Forelimb muscle (tissue), 1 donor: ENCODE results near the gene SMIM45.

Experiments used
- DNase-seq: peaks from one replicate; pipeline ENCODE4 v3.0.0-alpha.2; 2013; ENCODE audit warnings: low read depth

Gene SMIM45

DNA sequence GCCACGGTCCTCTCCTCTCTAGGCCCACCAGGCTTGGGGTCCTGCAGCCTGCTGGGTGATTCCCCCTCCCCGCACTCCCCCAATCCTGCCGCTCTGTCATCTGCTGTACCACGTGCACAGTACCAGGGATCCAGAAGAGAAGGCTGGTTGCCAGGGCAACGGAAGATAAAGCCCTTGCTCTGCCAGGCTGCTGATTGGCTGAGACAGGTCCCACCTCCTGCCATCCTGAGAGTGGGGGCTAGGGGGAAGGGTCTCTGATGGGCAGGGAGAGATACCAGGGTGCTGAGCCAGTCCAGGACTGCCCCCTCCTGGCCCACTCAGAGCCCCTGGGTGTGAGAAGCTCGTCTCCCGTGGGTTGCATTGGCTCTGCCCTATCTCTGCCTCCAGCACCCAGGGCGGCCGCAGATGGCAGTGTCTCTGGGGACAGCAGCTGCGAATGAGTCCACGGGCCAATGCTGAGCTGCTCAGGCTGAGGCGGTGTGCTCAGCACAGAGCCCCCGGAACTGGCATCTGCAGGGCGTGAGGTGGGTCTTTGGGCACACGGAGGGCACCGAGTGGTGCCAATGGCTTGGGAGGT, at the start of gene SMIM45:
Gene SMIM45 (plus strand): TSS at position 253 of the 577 bp plus-strand sequence.
- DNase-seq = no peak

DNA sequence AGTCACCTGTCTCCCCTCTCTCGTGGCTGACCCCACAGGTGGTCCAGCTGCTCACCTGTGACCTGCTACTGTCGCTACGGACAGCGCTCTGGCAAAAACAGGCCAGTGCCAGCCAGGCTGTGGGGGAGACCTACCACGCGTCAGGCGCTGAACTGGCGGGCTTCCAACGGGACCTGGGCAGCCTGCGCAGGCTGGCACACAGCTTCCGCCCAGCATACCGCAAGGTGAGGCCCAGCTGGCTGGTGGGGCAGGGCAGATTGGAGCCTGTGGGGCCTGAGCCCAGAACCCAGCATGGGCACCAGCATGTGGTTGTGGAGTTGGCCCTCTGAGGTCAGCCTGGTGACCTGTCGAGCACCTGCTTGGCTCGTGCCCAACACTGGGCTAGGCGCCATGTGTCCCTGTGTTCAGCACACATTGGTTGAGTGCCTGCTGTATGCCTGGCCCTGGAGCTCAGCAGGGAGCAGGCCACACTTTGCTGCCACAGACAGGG, 49.0 kb upstream of the SMIM45 start:
- DNase-seq = no peak

DNA sequence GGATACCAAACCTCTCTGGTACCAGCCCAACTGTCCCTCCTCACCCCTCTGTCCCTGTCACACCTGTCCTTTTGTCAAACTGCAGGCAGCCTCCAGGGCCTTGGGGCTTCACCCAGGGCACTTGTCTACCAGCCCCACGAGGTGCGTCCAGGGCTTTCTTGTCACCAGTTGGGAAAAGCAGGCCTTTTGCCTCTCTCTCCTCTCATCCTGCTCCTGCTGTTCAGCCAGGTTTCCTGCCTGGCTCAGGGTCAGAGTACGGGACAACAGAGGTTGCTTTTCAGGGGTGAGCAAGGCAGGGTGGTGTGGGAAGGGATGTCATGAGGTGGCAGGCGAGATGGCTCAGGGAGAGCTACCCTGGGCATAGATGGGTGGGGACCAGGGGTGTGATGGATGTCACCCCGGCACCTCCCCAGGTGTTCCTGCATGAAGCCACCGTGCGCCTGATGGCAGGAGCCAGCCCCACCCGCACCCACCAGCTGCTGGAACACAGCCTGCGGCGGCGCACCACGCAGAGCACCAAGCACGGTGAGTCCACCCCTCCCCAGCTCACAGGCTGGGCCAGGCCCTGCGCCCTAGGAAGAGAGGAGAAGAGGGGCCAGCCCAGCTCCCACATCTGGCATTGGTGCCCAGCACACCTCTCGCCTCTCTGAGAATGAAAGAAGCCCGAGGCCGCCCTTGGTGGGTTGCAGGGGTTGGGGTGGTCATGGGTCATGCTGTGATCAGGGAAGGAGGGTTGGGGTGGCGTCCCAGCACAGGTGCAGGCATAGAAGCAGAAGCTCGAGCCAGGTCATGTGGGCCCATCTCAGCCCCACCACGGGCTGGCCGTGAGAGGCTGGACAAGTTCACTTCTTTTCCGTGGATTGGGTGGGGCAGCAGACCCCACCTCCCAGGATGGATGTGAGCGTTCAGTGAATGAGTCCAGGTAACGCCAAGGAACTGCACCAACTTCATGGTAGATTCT, 47.2 kb upstream of the SMIM45 start:
- no peak for DNase-seq

DNA sequence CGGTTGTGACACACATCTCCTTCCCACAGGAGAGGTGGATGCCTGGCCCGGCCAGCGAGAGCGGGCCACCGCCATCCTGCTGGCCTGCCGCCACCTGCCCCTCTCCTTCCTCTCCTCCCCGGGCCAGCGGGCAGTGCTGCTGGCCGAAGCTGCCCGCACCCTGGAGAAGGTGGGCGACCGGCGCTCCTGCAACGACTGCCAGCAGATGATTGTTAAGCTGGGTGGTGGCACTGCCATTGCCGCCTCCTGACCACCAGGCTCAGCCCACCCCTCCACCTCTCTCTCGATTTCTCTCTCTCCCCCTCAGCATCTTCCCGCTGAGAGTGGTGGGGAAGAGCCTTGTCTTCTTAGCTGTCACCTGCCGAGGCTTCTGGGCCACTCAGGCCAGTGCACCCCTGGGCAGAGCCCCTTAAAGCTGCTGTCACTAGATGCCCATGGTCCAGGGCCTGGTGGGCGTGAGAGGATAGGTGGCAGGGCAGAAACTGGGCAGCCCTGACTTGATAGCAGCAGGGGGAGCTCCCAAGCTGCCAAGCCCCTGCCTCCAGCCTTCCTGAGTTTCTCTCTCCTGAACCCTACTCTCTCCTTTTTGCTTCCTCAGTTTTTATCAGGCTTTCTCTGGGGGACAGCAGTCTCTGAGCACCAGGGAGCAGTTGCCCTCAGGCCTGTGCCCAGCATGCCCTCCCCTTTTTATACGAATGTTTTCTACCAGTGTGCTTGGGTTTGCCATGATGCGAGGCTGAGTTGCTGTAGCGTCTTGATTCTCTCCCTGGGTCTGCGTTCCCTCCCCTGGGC, 46.3 kb upstream of the SMIM45 start:
- no peak for DNase-seq

DNA sequence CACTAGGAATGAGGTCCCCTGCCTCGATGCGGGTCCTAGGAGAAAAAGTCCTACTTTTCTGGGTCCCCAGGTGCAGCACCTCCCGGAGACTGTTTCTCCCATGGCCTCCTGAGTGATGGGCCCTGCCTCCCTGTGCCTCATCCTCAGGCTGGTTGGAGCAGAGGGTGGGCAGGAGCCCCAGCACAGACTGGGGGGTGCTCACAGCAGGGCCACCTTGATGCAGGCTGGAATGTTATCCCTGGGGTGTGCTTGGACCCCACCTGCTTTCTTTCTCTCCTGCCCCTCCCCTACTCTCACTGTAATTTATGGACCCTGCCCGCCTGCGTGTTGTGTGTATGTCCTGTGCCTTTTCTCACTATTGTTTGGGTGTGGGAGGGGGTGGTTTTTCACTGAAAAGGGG, 45.1 kb upstream of the SMIM45 start:
- DNase-seq = no peak

DNA sequence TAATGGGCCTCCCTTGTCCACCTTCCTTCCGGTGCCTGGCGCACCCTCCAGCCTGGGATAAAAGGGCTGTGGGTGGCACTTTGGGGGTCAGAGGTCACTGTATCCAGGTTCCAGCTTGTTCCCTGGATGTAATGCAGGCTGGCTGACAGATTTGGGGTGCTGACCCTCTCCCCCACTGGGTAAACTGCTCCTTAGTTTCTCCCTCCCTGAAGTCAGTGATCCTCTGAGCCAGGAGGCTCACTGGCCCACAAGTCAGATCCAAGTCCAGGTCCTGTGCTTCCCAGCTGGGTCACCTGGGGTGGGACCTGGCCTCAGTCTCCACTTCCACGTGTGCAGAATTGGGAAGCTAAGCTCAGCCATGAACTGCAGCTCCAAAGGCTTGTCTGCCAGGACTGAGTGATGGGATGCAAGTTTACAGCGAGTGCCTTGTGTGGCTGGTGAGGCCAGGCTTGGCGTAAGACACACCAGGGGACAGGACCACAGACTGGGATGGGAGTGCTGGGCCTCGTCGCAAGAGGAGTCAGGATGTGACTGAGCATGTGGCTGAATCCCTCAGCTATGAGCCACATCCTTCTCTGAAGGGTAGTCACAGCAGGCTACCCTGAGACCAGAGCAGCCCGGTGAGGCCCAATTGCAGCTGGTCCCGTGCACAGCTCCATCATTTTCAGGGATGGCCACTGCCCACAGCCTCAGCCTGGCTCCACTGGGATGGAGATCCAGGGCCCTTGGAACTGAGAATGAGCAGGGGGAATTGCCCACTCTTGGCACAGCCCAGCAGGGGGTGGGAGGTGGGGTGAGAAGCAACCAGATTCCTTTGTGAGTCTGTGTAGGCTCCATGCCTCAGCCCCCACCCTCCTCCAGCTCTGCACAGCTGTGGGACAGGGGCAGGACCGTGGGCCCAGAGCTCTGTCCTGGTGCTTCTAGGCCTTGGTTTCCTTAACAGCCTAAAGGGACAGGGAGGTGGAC, 44.2 kb upstream of the SMIM45 start:
- DNase-seq = no peak

DNA sequence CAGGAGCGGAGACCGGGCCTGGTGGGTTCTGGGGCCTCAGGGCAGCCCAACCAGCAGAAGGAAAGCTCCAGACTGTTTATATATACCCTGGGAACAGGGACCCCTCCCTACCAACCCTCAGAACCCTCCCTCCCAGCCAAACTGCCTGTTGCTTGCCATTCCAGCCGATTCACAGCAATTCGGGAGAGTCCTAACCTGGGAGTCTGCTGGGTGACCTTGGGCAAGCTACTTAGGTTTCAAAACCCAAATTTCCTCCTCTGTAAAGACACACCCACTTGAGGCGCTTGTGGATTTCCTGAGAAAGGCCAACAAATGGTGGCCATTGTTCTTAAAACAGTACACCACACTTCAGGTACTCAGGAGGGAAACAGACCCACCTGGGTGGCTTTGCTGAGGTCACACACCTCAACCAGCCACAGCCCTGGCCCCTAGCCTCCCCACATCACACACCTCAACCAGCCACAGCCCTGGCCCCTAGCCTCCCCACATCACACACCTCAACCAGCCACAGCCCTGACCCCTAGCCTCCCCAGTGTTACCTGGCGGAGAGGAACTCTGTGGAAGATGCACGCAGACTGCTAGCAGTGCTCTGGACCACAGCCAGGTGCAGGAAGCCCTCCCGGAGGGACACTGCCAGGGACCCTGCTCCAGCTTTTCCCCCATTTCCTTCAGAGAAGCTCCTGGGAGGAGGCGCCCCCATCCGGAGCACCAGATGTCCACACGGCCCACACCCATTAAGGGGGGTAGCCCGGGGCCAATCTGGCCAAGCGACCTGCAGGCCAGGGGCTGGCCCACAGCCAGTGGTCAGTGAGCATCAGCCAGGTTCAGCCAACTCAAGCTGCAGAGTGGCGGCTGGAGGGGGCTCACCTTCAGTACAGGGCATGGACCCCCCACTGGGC, 43.3 kb upstream of the SMIM45 start:
- DNase-seq = no peak

DNA sequence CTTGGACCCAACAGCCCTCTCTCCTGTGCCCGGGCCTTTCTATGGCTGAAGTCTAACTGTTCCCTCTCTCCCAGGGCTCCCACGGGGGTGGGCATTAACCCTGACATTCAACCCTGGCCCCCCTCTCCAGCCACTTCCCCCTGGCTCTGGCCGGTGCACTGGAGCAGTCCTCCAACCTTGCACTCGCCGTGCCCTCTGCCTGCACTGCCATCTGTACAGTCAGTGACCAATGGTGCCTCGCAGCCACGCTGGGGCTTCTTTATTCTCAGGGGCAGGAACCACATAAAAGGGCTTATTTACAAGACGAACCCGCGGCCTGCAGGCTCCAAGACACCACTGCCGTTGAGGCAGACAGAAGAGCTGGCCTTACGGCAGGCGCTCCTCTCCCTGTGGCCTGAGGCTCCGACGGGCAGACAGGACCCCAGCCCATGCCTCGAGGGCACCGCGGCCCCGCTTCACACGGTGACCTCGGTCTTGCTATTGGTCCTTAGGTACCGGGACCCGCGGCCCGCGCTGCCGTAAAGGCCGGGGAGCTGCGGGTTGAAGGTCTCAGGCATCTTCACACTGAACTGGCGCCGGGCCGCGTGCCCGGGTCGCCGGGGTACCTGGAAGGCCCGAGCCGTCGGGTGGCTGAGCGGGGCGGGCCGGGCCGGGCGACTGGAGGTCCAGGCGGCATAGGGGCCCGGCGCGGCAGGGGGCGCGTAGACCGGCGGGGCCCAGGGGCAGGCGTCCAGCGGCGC, 42.5 kb upstream of the SMIM45 start:
- no peak for DNase-seq

DNA sequence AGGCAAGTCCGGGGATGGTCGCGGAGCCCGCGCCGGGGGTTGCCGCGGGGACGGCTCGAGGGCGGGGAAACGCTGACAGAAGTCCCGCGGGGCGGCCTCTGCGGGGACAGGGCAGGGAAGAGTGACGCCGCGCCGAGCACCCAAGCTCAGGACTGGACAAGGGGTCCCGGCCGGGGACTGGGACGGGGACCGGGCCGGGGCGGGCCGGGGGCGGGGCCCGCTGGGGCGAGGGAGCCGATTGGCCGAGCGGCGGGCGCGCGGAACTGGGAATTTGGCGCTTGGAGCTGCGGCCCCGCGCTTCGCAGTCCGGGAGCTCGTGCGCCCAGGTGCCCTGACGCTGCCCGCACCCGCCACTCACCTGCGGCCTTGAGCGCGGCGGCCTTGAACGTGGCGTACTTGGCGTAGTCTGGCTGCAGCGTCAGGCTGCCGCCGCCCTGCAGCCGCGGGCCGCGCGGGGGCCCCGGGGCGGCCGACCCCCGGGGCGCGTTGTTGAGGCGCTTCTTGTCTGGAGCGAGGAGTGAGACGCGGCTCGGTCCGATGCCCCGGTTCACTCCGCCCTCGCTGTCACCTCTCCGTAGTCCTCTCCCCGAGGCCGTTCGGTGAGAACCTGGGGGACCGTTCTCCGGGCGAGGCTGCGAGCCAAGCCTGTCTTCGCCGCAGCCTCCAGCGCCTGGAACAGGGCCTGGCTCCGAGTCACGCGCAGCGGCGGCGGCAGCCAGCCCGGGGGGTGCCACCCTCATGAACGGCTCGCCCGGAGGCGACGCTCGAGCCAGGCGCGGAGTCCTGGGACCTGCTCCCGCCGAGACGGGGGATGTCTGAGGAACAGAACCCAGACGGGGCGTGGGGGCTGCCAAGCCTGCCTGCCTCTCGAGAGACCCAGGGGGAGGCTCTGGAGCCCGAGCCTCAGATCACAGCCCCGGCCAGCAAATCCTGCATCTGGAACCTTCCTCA, 41.6 kb upstream of the SMIM45 start:
- DNase-seq = no peak

DNA sequence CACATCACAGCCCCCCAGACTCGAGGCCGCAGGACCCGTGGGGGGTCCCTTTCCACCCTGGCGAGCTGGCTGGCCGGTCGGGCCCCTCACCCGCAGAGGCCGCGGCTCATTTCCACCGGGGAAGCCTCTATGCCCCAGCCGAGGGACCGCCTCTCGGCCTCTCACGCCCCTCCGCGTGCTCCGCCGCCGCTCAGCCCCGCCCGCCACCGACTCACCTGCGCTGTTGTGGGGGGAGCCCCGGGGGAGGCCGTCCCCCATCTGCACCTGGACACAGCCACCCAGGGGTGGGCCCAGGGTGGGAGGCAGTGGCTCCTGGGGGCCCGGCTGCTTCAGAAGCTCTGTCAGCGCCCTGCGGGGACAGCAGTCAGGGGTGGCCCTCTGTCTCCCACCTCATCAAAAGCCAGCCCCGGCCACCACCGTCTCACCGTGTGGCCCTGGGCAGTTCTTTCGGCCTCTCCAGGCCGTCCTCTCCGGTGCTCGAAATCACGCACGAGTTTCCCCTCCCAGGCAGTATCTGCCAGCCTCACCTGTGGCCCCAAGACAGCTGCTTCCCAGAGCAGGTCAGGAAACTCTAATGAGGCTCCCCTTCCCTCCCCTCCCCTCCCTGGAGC, 40.8 kb upstream of the SMIM45 start:
- no peak for DNase-seq

DNA sequence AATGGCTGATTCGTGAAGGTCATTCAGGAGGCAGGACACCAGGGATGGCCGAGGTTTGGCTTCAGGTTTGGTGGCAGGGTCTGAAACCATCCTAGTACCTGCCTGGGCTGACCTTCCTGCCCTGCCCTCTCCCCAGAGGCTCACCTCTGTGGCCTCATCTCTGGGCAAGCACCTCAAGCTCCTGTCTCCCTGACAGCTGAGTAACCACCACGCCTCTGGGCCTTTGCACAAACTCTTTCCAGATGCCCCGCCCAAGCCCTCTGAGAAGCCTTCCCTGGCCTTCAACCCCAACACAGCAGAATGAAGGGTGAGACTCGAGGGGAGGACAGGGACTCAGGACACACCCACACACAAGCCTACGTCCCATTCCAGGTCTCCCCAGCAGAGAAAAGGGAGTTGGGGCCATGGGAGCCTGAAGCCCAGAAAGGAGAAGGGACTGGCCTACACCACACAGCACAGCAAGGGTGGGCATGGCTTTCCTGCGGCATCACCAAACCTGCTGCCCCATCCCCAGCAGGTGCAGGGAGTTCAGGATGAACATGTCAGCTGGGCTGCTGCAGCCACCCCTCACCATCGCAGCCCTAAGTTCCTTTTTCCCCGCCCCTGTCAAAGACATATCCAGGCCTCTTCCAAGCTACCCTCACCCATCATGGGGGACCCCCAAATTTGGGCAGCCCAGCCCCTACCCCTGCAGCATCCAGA, 39.5 kb upstream of the SMIM45 start:
- no peak for DNase-seq

DNA sequence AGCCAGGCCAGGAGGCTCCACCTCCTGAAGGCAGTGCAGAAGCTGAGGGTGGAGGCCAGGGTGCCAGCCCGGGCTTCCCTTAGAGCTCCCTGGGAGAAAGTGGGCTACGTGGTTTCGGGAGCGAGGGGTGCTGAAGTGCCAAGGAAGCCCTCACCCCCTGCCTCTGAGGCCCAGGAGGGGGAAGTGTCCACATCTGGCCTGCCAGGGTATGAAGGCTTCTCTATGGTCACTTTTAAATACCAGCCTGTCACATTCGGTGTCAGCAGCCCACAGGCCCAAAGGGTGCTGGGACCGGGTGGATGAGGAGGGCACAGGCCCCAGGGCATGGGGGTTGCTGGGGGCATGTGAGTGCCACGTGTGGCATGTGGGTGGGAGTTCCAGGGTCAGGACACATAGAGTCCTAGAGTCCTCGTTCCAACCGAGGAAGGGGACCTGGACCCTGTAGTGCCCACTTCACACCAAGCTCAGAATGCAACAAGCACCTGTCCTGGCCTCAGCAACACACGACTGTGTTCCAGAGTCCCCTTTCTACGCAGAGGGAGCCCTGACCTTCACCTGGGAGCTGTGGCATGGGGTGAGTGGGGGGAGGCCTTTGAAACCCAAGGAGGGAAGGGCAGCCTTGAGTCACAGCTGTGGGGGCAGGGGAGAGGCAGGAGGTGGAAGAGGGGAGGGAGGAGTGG, 38.8 kb upstream of the SMIM45 start:
- no peak for DNase-seq

DNA sequence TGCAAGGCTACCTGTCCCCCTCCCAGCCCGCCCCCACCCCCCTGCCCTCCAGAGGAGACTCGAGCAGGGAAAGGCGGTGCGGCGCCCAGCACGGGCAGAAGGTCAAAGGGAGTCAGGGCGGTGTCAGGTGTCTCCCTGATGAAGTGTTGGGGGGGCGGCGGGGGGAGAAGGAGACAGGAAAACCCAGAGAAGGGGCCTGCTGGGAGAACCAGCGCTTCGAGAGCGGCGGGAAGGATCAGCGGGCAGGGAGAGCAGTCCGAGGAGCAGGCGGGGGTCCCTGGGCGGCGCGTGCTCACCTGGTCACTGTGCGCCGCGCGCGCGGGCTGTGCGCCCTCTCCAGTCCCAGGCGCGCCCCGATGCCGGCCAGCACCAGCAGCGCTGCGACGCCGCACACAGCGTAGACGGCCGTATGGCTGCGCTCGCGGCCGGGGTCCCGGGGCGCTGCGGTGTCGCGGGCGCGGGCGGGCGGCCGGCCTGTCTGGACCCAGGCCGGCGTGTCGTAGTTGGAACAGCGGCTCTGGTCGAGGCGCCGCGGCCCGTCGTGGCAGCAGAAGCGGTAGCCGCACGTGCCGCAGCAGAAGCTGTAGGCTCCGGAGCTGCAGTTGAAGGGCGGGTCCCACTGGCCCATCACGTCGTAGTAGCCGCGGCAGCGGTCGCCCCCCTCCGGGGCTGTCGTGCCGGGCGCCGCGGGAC, 38.0 kb upstream of the SMIM45 start:
- DNase-seq = no peak

DNA sequence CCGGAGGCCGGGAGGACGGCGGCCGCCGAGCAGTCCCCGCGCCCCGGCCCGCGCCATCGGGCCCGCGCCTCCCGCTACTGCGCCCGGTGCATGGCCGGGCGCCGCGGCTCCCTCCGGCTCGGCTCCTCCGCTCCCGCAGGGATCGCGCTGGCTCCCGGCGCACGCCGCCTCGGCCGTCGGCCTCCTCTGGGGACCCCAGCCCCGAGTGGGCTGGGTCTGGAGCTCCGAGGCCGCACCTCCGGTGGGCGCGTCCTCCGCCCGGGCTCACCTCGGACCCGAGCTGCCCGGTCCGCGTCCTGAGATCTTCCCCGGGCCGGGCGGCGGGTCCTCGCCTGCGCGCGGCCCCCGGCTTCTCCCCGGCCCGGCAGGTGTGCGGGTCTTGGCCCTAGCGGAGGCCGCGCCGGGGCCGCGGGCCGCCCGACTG, 37.3 kb upstream of the SMIM45 start:
- DNase-seq = no peak

DNA sequence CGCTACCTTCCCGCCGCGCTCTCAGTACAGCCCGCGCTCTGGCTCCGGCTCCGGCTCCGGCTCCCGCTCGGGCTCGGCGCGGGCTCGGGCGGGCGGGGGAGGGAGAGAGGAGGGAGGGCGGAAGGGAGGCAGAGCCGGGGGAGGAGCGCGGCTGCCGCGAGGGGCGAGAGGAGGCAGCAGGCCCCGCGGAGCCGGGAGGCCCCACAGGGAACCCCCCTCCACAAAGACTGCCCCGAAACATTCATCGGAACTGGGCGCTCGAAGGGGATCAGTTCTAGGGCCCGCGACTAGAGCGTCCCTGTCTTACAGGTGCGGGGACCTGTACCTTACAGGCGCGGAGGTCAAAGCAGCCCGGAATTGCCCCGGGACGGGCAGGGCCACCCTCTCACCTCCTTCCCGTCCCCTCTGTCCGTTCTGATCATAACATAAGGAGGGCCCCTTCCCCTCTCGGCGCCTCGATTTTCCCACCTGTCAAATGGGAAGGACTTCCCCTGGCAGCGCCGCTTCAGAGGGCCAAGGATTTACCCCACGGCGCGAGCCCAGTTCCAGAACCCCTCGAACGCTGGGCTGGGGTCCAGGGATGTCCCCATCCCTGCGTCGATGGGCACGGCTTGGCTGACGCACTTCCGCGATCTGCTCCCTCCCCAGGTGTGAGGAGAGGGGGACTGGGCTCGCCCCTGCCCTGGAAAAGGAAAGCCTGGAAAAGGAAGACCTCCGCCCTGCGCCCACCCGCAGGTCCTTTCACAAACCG, 36.7 kb upstream of the SMIM45 start, which contains the start of gene SHISA8:
Gene SHISA8 (minus strand): TSS at position 40 of the 751 bp plus-strand sequence. CDS start 407 bp downstream, outside the sequence.
- DNase-seq = no peak
